ENCODE data around the gene ANO1.
"Not testable (repeated sequence)": the region's sequence is repeated elsewhere in the genome, so short reads cannot be mapped to it uniquely, and the experiment has no call there.

ANO1 gene

GRCh38 chr11:70209391-70209912 is 131.3 kb downstream of the ANO1 start:
- in situ Hi-C loops (cut with MboI; ENCODE audit: low pct_unique_long_range_greater_than_20kb, low sequenced_read_pairs): no loop called here

DNA sequence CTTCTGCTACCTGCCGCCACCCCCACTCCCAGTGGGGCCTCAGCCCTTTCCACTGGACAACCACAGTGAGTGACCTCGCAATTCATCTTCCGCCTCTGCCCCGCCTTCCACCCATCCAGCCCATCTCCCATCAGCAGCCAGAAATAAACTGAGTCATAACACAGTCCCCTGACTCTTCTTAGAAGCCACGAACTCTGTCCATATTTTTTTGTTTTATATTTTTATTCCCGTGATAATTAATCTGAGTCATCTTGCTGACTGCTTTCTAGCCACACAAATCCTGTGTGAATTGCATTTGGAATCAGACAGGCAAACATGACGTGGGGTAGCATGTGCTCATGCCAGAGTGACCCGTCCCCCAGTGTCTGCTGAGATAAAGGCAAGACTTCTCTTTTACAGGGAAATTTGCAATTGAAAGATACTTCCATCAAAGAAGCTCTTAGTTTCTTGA is 132.0 kb downstream of the ANO1 start:
- DNase-seq: no peak
- in situ Hi-C loops (cut with MboI; ENCODE audit: low pct_unique_long_range_greater_than_20kb, low sequenced_read_pairs): no loop called here

More at GRCh38 chr11:70209391-70209912, 131.3 kb downstream of the ANO1 start:
- DNase-seq: no peak

- no peak for DNase-seq
- in situ Hi-C loops (cut with MboI; ENCODE audit: low pct_unique_long_range_greater_than_20kb, low sequenced_read_pairs): no loop called here
Measured at GRCh38 chr11:70210530-70210929, 132.4 kb downstream of the ANO1 start.

DNA sequence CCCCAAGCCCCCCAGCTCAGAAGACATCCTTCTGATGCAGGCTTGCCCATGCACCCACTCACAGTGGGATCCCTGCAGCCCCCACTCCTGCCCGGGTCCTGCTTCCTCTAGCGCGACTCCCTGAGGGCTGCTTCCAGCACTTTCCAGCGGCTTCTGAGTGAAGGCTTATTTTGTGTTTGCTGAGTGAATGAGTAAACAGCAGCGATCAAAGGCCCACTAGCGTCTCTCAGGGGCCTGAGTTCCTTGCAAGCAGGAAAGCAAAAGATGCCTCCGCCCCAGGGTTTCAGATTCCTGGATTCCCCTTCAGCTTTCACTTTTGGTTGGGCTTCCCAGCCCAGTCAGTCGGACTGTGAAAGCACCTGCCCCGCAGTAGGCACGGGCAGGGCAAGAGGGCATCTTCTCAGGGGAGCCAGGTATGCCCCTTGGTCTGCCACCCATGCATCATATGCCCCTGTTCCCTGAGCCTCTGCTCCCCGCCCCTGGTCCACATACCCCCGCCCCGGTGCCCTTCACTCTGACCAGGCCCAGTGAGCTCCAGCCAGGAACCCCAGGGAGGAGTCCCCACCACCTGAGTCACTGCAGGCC is 134.2 kb downstream of the ANO1 start:
- DNase-seq: no peak
- in situ Hi-C loops (cut with MboI; ENCODE audit: low pct_unique_long_range_greater_than_20kb, low sequenced_read_pairs): no loop called here

DNA sequence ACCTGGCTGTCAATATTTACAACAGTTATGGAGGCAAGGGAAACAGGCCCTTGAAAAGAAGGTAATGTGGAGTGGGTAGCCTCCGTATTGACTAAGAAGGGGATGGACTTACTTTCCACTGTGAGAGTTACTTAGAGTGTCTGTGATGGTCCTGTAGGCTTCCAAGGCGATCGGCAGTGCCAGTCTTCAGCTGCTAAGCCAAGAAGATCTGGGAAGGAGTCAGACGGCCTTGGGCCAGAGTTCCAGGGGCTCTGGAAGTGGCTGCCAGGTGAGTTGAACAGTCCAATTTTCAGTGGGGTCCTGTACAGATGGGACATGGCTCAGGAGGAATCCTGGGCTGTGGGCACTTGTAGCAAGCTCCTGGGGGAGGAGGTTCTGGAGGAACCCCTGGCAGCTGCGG is 139.3 kb downstream of the ANO1 start:
- DNase-seq; in situ Hi-C loops (cut with MboI; ENCODE audit: low pct_unique_long_range_greater_than_20kb, low sequenced_read_pairs): not testable (repeated sequence)

DNA sequence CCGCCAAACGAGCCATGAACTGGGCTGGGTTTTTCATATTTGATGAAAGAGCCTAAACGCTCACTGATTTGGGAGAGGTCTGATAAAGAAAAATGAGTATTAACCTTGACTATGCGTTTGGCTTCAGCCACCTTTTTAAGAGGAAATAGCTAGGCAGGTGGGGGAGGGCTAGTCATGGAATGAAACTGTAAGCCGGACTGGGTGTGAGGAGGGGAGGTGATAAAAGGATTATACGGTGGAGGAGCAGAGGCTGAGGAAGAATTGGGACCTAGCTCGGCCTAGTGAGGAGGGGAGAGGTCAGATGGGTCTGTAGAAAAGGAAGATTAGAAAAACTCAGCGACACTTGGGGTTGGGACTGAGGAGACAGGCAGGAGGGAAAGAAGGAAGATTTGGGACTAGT is 140.0 kb downstream of the ANO1 start:
- in situ Hi-C loops (cut with MboI; ENCODE audit: low pct_unique_long_range_greater_than_20kb, low sequenced_read_pairs); DNase-seq: not testable (repeated sequence)

GRCh38 chr11:70220136-70220535 is 142.0 kb downstream of the ANO1 start:
- no peak for DNase-seq
- in situ Hi-C loops (cut with MboI; ENCODE audit: low pct_unique_long_range_greater_than_20kb, low sequenced_read_pairs): no loop called here

DNA sequence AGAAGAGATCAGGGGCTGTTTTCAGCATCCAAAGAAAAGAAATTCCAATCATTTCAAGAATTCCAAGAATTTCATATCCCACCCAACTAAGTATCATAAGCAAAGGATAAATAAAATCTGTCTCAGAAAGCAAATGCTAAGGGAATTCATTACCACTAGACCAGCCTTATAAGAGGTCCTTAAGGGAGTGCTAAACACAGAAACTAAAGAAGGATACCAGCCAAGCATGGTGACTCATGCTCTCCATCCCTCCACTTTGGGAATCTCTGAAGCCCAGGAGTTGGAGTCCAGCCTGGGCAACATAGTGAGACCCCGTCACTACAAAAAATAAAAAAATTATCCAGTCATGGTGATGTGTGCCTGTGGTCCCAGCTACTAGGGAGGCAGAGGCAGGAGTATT is 142.8 kb downstream of the ANO1 start:
- in situ Hi-C loops (cut with MboI; ENCODE audit: low pct_unique_long_range_greater_than_20kb, low sequenced_read_pairs): no loop called here
- no peak for DNase-seq

- in situ Hi-C loops (cut with MboI; ENCODE audit: low pct_unique_long_range_greater_than_20kb, low sequenced_read_pairs): no loop called here
- no peak for DNase-seq
Measured at GRCh38 chr11:70225681-70226177, 147.6 kb downstream of the ANO1 start.

DNA sequence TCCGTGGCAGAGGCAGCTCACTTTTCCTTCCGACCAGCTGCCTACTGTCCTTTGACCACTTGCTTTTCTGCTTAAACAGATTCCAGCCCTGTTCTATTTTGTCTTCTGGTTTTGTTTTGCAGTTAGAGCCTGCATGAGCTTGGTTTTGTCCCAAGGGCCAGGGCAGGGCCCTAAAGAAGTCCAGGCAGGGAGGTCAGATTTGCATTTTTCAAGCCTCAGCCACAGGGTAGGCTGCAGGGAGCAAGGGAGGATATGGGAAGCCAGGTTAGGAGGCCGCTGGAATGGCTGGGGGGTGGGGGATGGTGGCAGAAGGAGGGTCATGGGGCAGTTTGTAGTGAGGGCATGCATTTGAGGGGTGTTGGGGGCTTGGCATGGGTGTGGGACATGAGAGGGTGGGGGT is 148.1 kb downstream of the ANO1 start:
- in situ Hi-C loops (cut with MboI; ENCODE audit: low pct_unique_long_range_greater_than_20kb, low sequenced_read_pairs): no loop called here
- no peak for DNase-seq

DNA sequence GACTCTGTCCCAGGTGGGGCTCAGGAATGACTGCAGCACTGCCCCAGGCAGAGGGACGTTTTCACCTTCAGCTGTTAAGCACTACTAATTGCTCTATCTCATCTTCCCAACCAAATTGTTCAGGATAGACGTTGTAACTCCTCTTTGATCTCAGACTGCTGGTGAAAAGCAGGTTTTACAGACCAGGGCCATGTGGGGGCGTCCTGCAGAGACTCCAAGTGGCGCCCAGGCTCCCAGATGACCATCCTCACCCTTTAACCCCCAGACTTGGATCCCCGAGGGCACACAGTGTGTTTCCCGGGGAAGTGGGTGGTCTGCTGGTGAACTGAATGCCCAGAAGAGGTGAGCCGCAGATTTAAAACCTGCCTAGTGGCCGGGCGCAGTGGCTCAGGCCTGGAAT is 148.8 kb downstream of the ANO1 start:
- in situ Hi-C loops (cut with MboI; ENCODE audit: low pct_unique_long_range_greater_than_20kb, low sequenced_read_pairs): no loop called here
- peak; percentile 15 for DNase-seq

- in situ Hi-C loops (cut with MboI; ENCODE audit: low pct_unique_long_range_greater_than_20kb, low sequenced_read_pairs): no loop called here
- no peak for DNase-seq
Measured at GRCh38 chr11:70229737-70230136, 151.6 kb downstream of the ANO1 start.

DNA sequence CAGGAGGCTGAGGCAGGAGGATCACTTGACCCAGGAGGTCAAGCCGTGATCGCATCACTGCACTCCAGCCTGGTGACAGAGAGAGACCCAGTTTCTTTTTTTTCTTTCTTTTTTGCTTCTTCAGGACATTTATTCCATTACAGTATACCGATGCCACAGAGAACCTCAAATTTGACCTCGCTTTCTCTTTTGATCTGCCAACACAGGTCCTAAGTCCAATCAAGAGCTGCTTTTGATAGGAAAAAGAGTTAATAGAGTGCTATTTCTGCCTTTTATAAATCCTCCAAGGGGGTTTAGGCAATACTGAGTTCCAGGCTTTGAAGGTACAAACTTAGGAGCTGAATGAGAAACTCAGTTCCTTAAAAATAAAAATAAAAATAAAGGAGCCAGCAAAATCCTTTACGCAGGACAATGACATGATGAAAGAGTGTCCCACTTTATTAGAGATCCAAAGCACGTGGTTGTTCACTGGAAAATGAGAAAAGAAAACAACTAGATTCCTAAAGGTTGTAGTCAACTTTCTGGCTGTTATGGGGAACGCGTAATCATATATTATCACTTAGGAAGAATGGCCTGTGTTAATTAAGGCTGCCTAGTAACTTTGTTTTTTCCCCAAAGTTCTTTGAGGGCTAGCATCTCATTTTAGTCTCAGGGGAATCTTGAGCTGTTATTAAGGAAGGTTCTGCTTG is 152.2 kb downstream of the ANO1 start:
- in situ Hi-C loops (cut with MboI; ENCODE audit: low pct_unique_long_range_greater_than_20kb, low sequenced_read_pairs): no loop called here
- no peak for DNase-seq

DNA sequence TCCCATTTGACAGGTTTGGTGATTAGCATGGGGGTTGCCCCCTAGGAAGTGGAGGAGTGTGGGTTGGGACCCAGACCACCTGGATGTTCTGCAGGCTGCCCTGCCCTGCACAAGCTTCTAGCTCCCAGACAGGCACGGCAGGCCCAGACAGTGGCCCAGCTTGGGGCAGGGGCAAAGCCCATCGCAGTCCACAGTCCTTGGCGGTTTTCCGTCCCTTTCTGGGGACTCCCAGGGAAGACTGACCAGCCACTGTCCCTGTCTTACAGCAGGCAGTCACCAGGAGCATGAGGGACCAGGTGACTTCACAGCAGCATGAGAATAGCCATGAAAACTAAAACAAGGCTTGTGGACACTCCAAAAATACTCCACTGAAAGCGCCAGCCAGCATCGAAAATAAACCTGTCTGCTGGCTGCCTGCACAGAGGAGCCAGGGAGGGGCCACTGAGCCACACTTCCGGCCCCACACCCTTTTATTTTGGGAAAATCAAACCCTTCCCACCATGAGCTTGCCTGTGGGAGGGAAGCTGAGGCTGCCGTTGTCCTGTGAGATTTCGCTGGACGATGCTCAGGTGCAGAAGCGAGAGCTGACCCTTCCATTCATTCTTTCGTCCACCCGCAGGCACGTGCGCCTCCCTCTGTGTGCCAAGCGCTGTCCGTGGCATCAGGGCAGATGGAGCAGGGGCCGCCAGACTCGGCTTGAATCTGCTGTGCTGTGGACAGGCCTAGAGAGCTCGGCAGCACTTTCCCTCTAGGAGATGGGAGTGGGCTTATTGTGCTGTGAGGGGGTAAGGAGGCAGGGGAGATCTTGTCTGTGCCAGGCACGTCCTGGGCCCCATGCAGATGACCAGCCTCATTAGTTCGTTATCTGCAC is 153.0 kb downstream of the ANO1 start:
- in situ Hi-C loops (cut with MboI; ENCODE audit: low pct_unique_long_range_greater_than_20kb, low sequenced_read_pairs): no loop called here
- no peak for DNase-seq

DNA sequence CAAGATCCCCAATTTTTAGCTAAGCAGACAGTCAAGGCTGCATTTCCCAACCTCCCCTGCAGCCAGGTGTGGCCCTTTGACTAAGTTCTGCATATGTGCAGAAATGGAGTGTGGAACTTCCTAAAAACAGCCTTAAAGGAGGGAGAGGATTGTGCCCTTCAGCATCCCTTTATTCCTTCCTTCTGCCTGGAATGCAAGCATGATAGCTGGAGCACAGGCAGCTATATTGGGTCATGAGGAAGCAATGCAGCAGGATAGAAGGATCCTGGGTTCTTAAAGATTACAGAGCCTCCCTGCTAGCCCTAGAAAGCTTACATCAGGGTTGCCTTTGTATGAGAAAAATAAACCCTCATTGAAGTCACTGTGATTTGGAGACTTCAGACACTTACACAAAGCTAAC is 154.9 kb downstream of the ANO1 start:
- DNase-seq: no peak
- in situ Hi-C loops (cut with MboI; ENCODE audit: low pct_unique_long_range_greater_than_20kb, low sequenced_read_pairs): no loop called here

DNA sequence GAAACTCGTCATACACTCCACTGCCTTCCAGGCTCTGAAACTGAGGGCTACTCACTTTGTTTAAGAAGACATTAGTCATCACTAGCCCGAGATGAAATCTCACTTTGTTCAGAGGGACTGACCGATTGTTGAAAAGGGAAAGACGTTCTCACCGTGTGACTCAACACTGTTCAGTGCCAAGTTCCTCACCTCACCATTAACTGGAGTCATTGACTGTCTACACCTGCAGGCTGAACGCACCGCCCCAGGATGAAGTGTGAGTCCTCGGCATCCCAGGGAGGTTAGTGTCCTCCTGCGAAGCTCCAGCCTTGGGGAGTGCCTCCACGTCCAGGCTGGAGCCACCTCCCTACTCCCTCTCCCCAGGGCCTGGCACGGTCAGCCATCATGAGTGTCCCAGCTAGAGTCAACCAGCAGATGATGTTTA is 155.4 kb downstream of the ANO1 start:
- DNase-seq: no peak

GRCh38 chr11:70233962-70234361 is 155.8 kb downstream of the ANO1 start:
- in situ Hi-C loops (cut with MboI; ENCODE audit: low pct_unique_long_range_greater_than_20kb, low sequenced_read_pairs): no loop called here
- DNase-seq: no peak

More for the DNA sequence above, 155.4 kb downstream of the ANO1 start:
- in situ Hi-C loops (cut with MboI; ENCODE audit: low pct_unique_long_range_greater_than_20kb, low sequenced_read_pairs): no loop called here

Data from KBM-7 (cell line).